Airway epithelial cell (primary cell): ENCODE measurements around the gene ANKRD16. TPM values are rescaled to one million over a fixed set of nuclear protein-coding genes. Genes with fewer than 3 reads are reported as not detected.

Experiments used
- total RNA-seq: library from RNA; depleted of rRNA; stranded (reverse); fragments of >200 nt; gene quantifications from 2 replicates; pipeline ENCODE4 v1.2.3, GENCODE V29; 2015

ANKRD16 gene
- 11.1 and 14.9 TPM in 2 replicates for total RNA-seq

DNA sequence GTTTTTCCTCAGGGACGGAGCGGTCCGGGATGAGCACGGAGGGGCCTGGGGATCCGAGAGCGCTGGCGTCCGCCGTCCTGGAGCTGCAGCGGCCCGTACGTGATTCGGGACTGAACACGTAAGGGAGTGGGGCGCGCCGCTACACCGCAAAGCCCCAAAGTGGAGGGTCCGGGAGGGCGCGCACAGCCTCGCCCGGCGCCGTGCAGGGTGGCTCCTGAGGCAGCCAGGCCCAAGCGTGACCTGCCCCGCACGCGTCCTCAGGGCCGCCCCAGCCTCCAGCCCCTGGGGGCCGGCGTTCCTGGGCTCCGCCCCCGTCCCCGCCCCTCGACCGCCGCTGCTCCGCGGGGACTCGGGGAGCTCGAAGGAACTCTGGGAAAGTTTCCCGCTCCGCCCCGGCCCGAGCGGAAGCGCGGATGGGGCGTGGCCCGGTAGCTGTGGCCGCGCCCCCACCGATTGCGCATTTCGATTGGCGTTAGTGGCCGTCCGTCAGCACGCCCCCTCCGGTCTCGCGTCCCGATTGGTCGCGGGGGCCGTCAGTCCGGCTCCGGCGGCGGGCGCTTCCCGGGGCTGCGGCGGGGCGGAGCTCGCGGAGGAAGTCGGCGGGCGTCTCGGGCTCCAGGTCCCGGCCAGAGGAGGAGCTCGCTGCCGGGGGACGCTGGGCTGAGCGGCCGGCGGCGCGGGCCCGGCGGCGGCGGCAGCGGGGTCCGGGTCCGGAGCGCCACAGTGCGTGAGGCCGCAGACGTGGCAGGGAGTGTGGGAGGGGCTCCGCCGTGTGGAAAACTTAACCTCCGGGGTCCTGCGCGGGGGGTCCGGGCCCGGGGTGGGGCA is at the start of gene ANKRD16, which contains the start of gene FBH1:
TSS of gene ANKRD16 (minus strand) at position 270 of the 828 bp plus-strand sequence. CDS start 539 bp downstream, outside the sequence.
TSS of gene FBH1 (plus strand) at position 620 of the 828 bp plus-strand sequence. CDS start at position 723, 103 bp downstream.

DNA sequence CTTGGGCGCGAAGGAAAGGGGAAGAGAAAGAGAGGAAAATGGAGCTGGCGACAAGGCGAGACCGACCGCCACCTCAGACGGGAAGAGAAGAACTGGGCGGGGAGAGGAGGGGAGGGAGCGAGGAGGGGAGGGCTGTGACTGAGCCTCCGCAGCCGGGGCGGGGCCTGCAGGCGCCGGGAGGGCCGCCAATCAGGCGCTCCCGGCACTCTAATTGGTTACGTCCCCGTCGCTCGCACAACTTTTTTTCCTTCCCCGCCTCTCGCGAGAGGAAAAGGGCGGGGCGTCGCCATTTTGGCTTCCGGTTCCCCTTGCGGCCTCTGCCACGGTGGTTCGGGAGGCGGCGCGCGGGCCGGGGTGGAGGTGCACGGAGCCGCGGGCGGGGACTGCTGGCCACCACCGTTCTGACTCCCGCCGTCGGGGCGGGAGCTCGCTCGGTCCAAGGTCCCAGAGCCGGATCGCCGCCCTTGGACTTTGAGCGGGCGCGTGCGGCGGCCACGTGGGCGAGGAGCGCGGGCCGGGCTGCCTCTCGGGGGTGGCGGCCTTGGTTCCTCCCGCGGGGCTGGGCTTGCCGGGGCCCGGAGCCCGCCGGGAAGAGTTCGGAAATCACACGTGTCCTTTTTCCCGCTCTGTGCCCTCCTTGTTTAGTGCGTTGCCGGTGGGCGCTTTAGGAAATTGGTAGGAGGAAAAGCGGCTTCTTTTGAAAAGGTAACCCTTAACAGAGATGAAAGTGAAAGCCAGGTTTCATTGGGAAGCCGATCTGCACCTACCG is 76.2 kb downstream of the ANKRD16 start, which contains the start of gene GDI2:
TSS of gene GDI2 (minus strand) at position 94 of the 769 bp plus-strand sequence. CDS start 176 bp downstream, outside the sequence.

Other genes with a start within 250 kb of the ANKRD16 start
- gene ASB13, start 223.3 kb downstream of the ANKRD16 start, total RNA-seq: 19.0 and 24.2 TPM in 2 replicates
- gene TASOR2, start 205.1 kb downstream of the ANKRD16 start, total RNA-seq: 24.3 and 34.3 TPM in 2 replicates
- 275 and 338 TPM in 2 replicates for gene GDI2, start 76.5 kb downstream of the ANKRD16 start, total RNA-seq
- 54.0 and 62.8 TPM in 2 replicates for gene FBH1, start 350 bp upstream of the ANKRD16 start, total RNA-seq
- gene IL15RA, start 87.7 kb upstream of the ANKRD16 start, total RNA-seq: 2.6 and 6.2 TPM in 2 replicates
- not detected in 2 replicates for gene IL2RA, start 172.5 kb upstream of the ANKRD16 start, total RNA-seq
- 32.2 and 32.3 TPM in 2 replicates for gene RBM17, start 199.1 kb upstream of the ANKRD16 start, total RNA-seq